Measurements from ENCODE around the gene CGN. TPM values are rescaled to one million over a fixed set of nuclear protein-coding genes. Genes with fewer than 3 reads are reported as not detected.
A peak's percentile ranks its signal among the peaks of the same experiment; 100 is the strongest.

Gene CGN
- total and polyA plus RNA-seq, 2 of the 13 experiments (the other 11 are each of a cell fraction or from before 2014, with no cell fraction given), result 0.75 to 0.81 TPM

DNA sequence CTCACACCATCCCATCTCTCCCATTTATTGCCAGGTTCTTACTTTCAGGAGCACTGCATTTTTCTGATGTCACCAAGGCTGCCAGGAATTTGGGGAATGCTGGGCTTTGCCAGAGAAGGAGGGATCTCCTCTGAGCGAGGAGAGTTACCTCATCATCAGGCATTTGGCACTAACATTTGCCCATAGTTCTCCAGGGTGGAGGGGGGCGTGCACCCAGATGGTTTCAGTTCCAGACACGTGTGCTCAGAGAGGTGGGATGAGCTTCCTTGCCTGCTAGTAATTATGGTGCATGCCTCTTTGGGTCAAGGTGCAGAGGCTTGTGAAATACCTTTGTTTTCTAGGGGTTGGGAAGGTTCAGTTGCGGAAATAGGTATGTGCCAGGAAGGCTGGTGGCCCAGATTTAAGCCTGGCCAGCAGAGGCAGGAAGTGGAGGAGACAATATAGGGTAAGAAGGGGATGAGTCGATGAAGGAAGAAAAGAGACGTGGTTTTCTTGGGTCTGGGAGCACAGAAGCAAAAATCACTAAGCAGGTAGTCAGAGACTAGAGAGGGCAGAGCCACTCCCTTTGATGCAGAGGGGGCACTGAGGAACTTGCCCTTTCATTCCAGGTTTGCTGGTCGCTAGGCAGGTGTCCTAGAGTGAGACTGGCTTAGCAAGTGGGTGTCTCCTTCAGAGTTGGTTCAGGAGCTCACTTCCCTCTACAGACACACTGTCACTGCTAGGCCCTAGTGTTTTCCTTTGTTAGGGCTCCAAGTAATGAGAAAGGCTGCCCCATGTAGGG, 36.1 kb downstream of the CGN start (continued):
- TF ChIP-seq TRAFD1 (CRISPR knock-in tag; IDR thresholded peaks at IDR 0.05; ENCODE audit: borderline replicate concordance) (no peak), ZSCAN29 (CRISPR knock-in tag; conservative IDR thresholded peaks at IDR 0.05) (peak; percentile 60; the same call in 1 of the 2 replicates), MIER3 (CRISPR knock-in tag; IDR thresholded peaks at IDR 0.05; ENCODE audit: borderline replicate concordance) (no peak; the same call in 1 of the 2 replicates), ZNF10 (CRISPR knock-in tag; IDR thresholded peaks at IDR 0.05; ENCODE audit: borderline replicate concordance, low read depth) (no peak), RXRB (CRISPR knock-in tag; IDR thresholded peaks at IDR 0.05; ENCODE audit: borderline replicate concordance) (peak; percentile 86), RXRA (CRISPR knock-in tag; IDR thresholded peaks at IDR 0.05) (peak; percentile 87), ZMYM2 (CRISPR knock-in tag; IDR thresholded peaks at IDR 0.05) (peak; percentile 57; the same call in 1 of the 2 replicates), ZNF615 (CRISPR knock-in tag; IDR thresholded peaks at IDR 0.05; ENCODE audit: borderline replicate concordance) (0 out of 2 replicates have a peak, but pooled peaks have one; percentile 68), ZFP36 (IDR thresholded peaks at IDR 0.05; ENCODE audit: borderline replicate concordance, low read depth, low read length, partially characterized antibody) (no peak), MEIS1 (CRISPR knock-in tag; IDR thresholded peaks at IDR 0.05; ENCODE audit: borderline replicate concordance) (no peak), REST (IDR thresholded peaks at IDR 0.05; ENCODE audit: borderline replicate concordance in 1 of 2, low read depth in 1 of 2, low read length in 2 of 2) (no peak), ZNF143 (CRISPR knock-in tag; IDR thresholded peaks at IDR 0.05) (peak; percentile 63), HCFC1 (IDR thresholded peaks at IDR 0.05; ENCODE audit: low read depth, low read length) (peak; percentile 25; the same call in 1 of the 2 replicates)
- TF ChIP-seq, protein P1, sequence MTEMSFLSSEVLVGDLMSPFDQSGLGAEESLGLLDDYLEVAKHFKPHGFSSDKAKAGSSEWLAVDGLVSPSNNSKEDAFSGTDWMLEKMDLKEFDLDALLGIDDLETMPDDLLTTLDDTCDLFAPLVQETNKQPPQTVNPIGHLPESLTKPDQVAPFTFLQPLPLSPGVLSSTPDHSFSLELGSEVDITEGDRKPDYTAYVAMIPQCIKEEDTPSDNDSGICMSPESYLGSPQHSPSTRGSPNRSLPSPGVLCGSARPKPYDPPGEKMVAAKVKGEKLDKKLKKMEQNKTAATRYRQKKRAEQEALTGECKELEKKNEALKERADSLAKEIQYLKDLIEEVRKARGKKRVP (CRISPR knock-in tag; IDR thresholded peaks at IDR 0.05), result no peak
- TF ChIP-seq, protein P2, sequence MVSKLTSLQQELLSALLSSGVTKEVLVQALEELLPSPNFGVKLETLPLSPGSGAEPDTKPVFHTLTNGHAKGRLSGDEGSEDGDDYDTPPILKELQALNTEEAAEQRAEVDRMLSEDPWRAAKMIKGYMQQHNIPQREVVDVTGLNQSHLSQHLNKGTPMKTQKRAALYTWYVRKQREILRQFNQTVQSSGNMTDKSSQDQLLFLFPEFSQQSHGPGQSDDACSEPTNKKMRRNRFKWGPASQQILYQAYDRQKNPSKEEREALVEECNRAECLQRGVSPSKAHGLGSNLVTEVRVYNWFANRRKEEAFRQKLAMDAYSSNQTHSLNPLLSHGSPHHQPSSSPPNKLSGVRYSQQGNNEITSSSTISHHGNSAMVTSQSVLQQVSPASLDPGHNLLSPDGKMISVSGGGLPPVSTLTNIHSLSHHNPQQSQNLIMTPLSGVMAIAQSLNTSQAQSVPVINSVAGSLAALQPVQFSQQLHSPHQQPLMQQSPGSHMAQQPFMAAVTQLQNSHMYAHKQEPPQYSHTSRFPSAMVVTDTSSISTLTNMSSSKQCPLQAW (CRISPR knock-in tag; IDR thresholded peaks at IDR 0.05), result no peak
